K562 (cell line): ENCODE data around the gene PHKA2.

Experiments
- ARID2 ChIP-seq: fragments of 450-650 bp; IDR thresholded peaks from 2 replicates; pipeline ENCODE4 v1.6.1; 2017; ENCODE audit warnings: antibody characterized with exemption, mild to moderate bottlenecking
- ATF1 ChIP-seq, 2 experiments: fragments of 450-650 bp in 1 of 2; IDR thresholded peaks; 2 replicates each; pipeline ENCODE4 v1.6.1; 2016; ENCODE audit warnings: missing compliant biosample characterization in 1 of 2, missing genetic modification characterization in 1 of 2
- CBX5 ChIP-seq: IDR thresholded peaks from 2 replicates; pipeline ENCODE4 v1.6.1; 2014; ENCODE audit warnings: low read depth, borderline replicate concordance
- CEBPZ ChIP-seq: fragments of 150-350 bp; IDR thresholded peaks from 2 replicates; pipeline ENCODE4 v1.6.1; 2014; ENCODE audit warnings: low read depth, mild to moderate bottlenecking, low read length, borderline replicate concordance
- CLOCK ChIP-seq: fragments of 250-450 bp; sonication (Bioruptor Pico); IDR thresholded peaks from 2 replicates; pipeline ENCODE4 v1.4.0; 2020; ENCODE audit warnings: mild to moderate bottlenecking, moderate library complexity, borderline replicate concordance
- CTCF ChIP-seq, 3 experiments: IDR thresholded peaks in 2 of 3; conservative IDR thresholded peaks in 1 of 3; 2 replicates each; pipeline ENCODE4 v1.5.1; 2011 to 2012; ENCODE audit warnings: low read length in 3 of 3, mild to moderate bottlenecking in 3 of 3, control low read depth in 2 of 3, improper control_type of control experiment in 1 of 3, inconsistent platforms in 1 of 3, low read depth in 1 of 3, mixed read lengths in 1 of 3, moderate library complexity in 1 of 3; ENCODE audit not compliant: insufficient read depth in 2 of 3
- DPF2 ChIP-seq: fragments of 450-650 bp; IDR thresholded peaks from 2 replicates; pipeline ENCODE4 v1.6.1; 2016
- EGR1 ChIP-seq: fragments of 450-650 bp; conservative IDR thresholded peaks from 2 replicates; pipeline ENCODE4 v1.6.1; 2017; ENCODE audit warnings: mild to moderate bottlenecking
- HNRNPLL ChIP-seq: fragments of 200-400 bp; formaldehyde crosslinking; IDR thresholded peaks from 2 replicates; pipeline ENCODE4 v1.6.1; 2017; ENCODE audit warnings: low read length, low read depth, mild to moderate bottlenecking; ENCODE audit not compliant: poor library complexity, severe bottlenecking
- MCM2 ChIP-seq: fragments of 450-650 bp; IDR thresholded peaks from 2 replicates; pipeline ENCODE4 v1.6.1; 2017; ENCODE audit warnings: low read depth, mild to moderate bottlenecking
- POLR2A ChIP-seq: fragments of 450-650 bp; conservative IDR thresholded peaks from 2 replicates; pipeline ENCODE4 v1.6.1; 2016
- RAD21 ChIP-seq, 2 experiments: fragments of 250-450 bp in 1 of 2; fragments of 450-650 bp in 1 of 2; sonication (Bioruptor Pico) in 1 of 2; formaldehyde crosslinking in 1 of 2; IDR thresholded peaks in 1 of 2; conservative IDR thresholded peaks in 1 of 2; 2 replicates each; pipeline versions ENCODE4 v1.4.0 to v1.8.0; 2020 to 2022; ENCODE audit warnings: mild to moderate bottlenecking in 2 of 2, moderate library complexity in 1 of 2
- TARDBP ChIP-seq: fragments of 450-650 bp; IDR thresholded peaks from 2 replicates; pipeline ENCODE4 v1.6.1; 2016
- ZNF57 ChIP-seq: fragments of 450-650 bp; formaldehyde crosslinking; IDR thresholded peaks from 2 replicates; pipeline ENCODE4 v1.4.0; 2020; ENCODE audit warnings: mild to moderate bottlenecking, moderate library complexity

GRCh38 chrX:18938710-18939109 lies 45.2 kb downstream of the PHKA2 start:
- no peak for TF ChIP-seq CBX5
- TF ChIP-seq CTCF (IDR thresholded peaks at IDR 0.05 in 2 of 3, conservative IDR thresholded peaks at IDR 0.05 in 1 of 3; ENCODE audit: insufficient read depth in 2 of 3, low read depth in 1 of 3, low read length in 3 of 3) = no peak
- TF ChIP-seq ARID2 = no peak
- no peak for TF ChIP-seq CLOCK (CRISPR knock-in tag)
- no peak for TF ChIP-seq MCM2
- no peak for TF ChIP-seq ZNF57 (CRISPR knock-in tag)
- no peak for TF ChIP-seq RAD21 (CRISPR knock-in tag; conservative IDR thresholded peaks at IDR 0.05 in 1 of 2, IDR thresholded peaks at IDR 0.05 in 1 of 2)
- TF ChIP-seq TARDBP = no peak
- TF ChIP-seq CEBPZ = no peak
- no peak for TF ChIP-seq POLR2A
- no peak for TF ChIP-seq HNRNPLL
- TF ChIP-seq EGR1 = no peak
- TF ChIP-seq DPF2 = no peak
- no peak for TF ChIP-seq ATF1 (CRISPR knock-in tag; IDR thresholded peaks at IDR 0.05)
- TF ChIP-seq ATF1 (tag; IDR thresholded peaks at IDR 0.05) = no peak
